GM19099 (cell line): ENCODE measurements around the gene TNFAIP3.

Experiments used
- POLR2A ChIP-seq: IDR thresholded peaks from 3 replicates; pipeline ENCODE4 v1.6.1; 2011; ENCODE audit warnings: low read depth; ENCODE audit not compliant: insufficient read length; ENCODE audit errors: extremely low read depth

Gene TNFAIP3

GRCh38 chr6:137869549-137870307 lies 2.7 kb downstream of the TNFAIP3 start:
- TF ChIP-seq POLR2A: no peak

- TF ChIP-seq POLR2A: no peak
Observed at GRCh38 chr6:137870308-137870644, 3.2 kb downstream of the TNFAIP3 start.

- peak; percentile 57 for TF ChIP-seq POLR2A
Observed at GRCh38 chr6:137870744-137871247, 3.7 kb downstream of the TNFAIP3 start.

- no peak for TF ChIP-seq POLR2A
Observed at GRCh38 chr6:137871291-137871690, 4.2 kb downstream of the TNFAIP3 start.

- no peak for TF ChIP-seq POLR2A
Observed at GRCh38 chr6:137871831-137872454, 4.9 kb downstream of the TNFAIP3 start.

GRCh38 chr6:137872581-137873115 lies 5.6 kb downstream of the TNFAIP3 start:
- TF ChIP-seq POLR2A: no peak

- TF ChIP-seq POLR2A: peak; percentile 52
Observed at GRCh38 chr6:137873273-137873762, 6.3 kb downstream of the TNFAIP3 start.

- TF ChIP-seq POLR2A: no peak
Observed at GRCh38 chr6:137874204-137875057, 7.4 kb downstream of the TNFAIP3 start.

GRCh38 chr6:137875058-137875520 lies 8.0 kb downstream of the TNFAIP3 start:
- no peak for TF ChIP-seq POLR2A

- no peak for TF ChIP-seq POLR2A
Observed at GRCh38 chr6:137875606-137876005, 8.5 kb downstream of the TNFAIP3 start.

GRCh38 chr6:137876547-137876946 lies 9.5 kb downstream of the TNFAIP3 start:
- TF ChIP-seq POLR2A: no peak

GRCh38 chr6:137877113-137877512 lies 10.1 kb downstream of the TNFAIP3 start:
- no peak for TF ChIP-seq POLR2A

- no peak for TF ChIP-seq POLR2A
Observed at GRCh38 chr6:137877606-137878005, 10.5 kb downstream of the TNFAIP3 start.

GRCh38 chr6:137878029-137878428 lies 11.0 kb downstream of the TNFAIP3 start:
- TF ChIP-seq POLR2A: no peak
